H9 (cell line): ENCODE data around the gene MUC4. TPM values are rescaled to one million over a fixed set of nuclear protein-coding genes. Genes with fewer than 3 reads are reported as not detected.

Experiments
- DNase-seq: peaks from one replicate; pipeline ENCODE4 v3.0.0-alpha.2; 2017
- H2AFZ ChIP-seq: one replicate; pipeline ENCODE4 v1.6.1; 2013; ENCODE audit warnings: mild to moderate bottlenecking, low read length, control low read depth, moderate library complexity
- H2AK5ac ChIP-seq: 2 replicates; pipeline ENCODE4 v1.6.1; 2013; ENCODE audit warnings: low read length, control low read depth, mixed read lengths; ENCODE audit not compliant: insufficient read length
- H2BK120ac ChIP-seq: one replicate; pipeline ENCODE4 v1.6.1; 2013; ENCODE audit warnings: low read depth, mild to moderate bottlenecking, low read length, control low read depth, inconsistent platforms; ENCODE audit not compliant: poor library complexity, severe bottlenecking
- H2BK12ac ChIP-seq: 2 replicates; pipeline ENCODE4 v1.6.1; 2013; ENCODE audit warnings: low read length, control low read depth, mixed read lengths, low read depth; ENCODE audit not compliant: insufficient read length
- H2BK15ac ChIP-seq: 2 replicates; pipeline ENCODE4 v1.6.1; 2013; ENCODE audit warnings: low read depth, low read length, control low read depth
- H2BK20ac ChIP-seq: one replicate; pipeline ENCODE4 v1.6.1; 2013; ENCODE audit warnings: low read depth, mild to moderate bottlenecking, low read length, control low read depth, inconsistent platforms; ENCODE audit not compliant: poor library complexity, severe bottlenecking
- H2BK5ac ChIP-seq: 2 replicates; pipeline ENCODE4 v1.6.1; 2013; ENCODE audit warnings: low read length, control low read depth, mixed read lengths; ENCODE audit not compliant: insufficient read length
- H3K14ac ChIP-seq: 2 replicates; pipeline ENCODE4 v1.6.1; 2013; ENCODE audit warnings: low read length, control low read depth; ENCODE audit not compliant: insufficient read depth
- H3K18ac ChIP-seq: 2 replicates; pipeline ENCODE4 v1.6.1; 2013; ENCODE audit warnings: low read depth, mild to moderate bottlenecking, mixed read lengths, low read length, control low read depth; ENCODE audit not compliant: insufficient read length
- H3K23ac ChIP-seq: 2 replicates; pipeline ENCODE4 v1.6.1; 2013; ENCODE audit warnings: low read length, control low read depth, mixed read lengths, low read depth; ENCODE audit not compliant: insufficient read length
- H3K23me2 ChIP-seq: 2 replicates; pipeline ENCODE4 v1.6.1; 2013; ENCODE audit warnings: low read depth, mild to moderate bottlenecking, mixed read lengths, low read length, control low read depth; ENCODE audit not compliant: insufficient read length, poor library complexity, severe bottlenecking
- H3K27ac ChIP-seq: 2 replicates; pipeline ENCODE4 v1.5.1; 2013; ENCODE audit warnings: low read length, control low read depth, mixed read lengths, low read depth; ENCODE audit not compliant: insufficient read length
- H3K27me3 ChIP-seq: 2 replicates; pipeline ENCODE4 v1.6.1; 2013; ENCODE audit warnings: low read length, control low read depth, inconsistent platforms; ENCODE audit not compliant: insufficient read depth
- H3K4ac ChIP-seq: 2 replicates; pipeline ENCODE4 v1.6.1; 2013; ENCODE audit warnings: low read depth, mild to moderate bottlenecking, control low read depth, inconsistent platforms, low read length, moderate library complexity
- H3K4me1 ChIP-seq: 2 replicates; pipeline ENCODE4 v1.6.1; 2013; ENCODE audit warnings: low read length, control low read depth, inconsistent platforms; ENCODE audit not compliant: insufficient read depth
- H3K4me2 ChIP-seq: 2 replicates; pipeline ENCODE4 v1.6.1; 2013; ENCODE audit warnings: low read length, control low read depth, mixed read lengths; ENCODE audit not compliant: insufficient read length, insufficient read depth
- H3K56ac ChIP-seq: 2 replicates; pipeline ENCODE4 v1.6.1; 2013; ENCODE audit warnings: low read depth, mild to moderate bottlenecking, mixed read lengths, low read length, control low read depth; ENCODE audit not compliant: insufficient read length
- H3K79me1 ChIP-seq: 2 replicates; pipeline ENCODE4 v1.6.1; 2013; ENCODE audit warnings: low read depth, mild to moderate bottlenecking, moderate library complexity, low read length, control low read depth, inconsistent platforms; ENCODE audit not compliant: insufficient read depth, poor library complexity, severe bottlenecking
- H3K79me2 ChIP-seq: 2 replicates; pipeline ENCODE4 v1.6.1; 2013; ENCODE audit warnings: low read length, control low read depth, inconsistent platforms; ENCODE audit not compliant: insufficient read depth
- H3K9ac ChIP-seq: 2 replicates; pipeline ENCODE4 v1.6.1; 2013; ENCODE audit warnings: low read length, control low read depth, mixed read lengths; ENCODE audit not compliant: insufficient read length; ENCODE audit errors: extremely low read depth
- H3K9me3 ChIP-seq: one replicate; pipeline ENCODE4 v1.6.1; 2013; ENCODE audit warnings: low read depth, low read length, inconsistent platforms; ENCODE audit not compliant: control insufficient read depth
- H3T11ph ChIP-seq: one replicate; pipeline ENCODE4 v1.6.1; 2013; ENCODE audit warnings: mild to moderate bottlenecking, low read length, control low read depth, inconsistent platforms
- H4K20me1 ChIP-seq: one replicate; pipeline ENCODE4 v1.6.1; 2013; ENCODE audit not compliant: control insufficient read depth, insufficient read length, insufficient read depth
- H4K5ac ChIP-seq: 2 replicates; pipeline ENCODE4 v1.6.1; 2013; ENCODE audit warnings: low read depth, mild to moderate bottlenecking, mixed read lengths, low read length, control low read depth; ENCODE audit not compliant: insufficient read length
- H4K8ac ChIP-seq: replicated peaks from 2 replicates; pipeline ENCODE4 v1.6.1; 2013; ENCODE audit warnings: low read length, control low read depth, mixed read lengths, low read depth; ENCODE audit not compliant: insufficient read length
- H4K91ac ChIP-seq: 2 replicates; pipeline ENCODE4 v1.6.1; 2013; ENCODE audit warnings: low read depth, mild to moderate bottlenecking, moderate library complexity, mixed read lengths, low read length, control low read depth; ENCODE audit not compliant: insufficient read length
- H3K27ac Mint-ChIP-seq, 3 experiments: 2 replicates in 2 of 3; 3 replicates in 1 of 3; pipeline ENCODE4 v1.8.0; 2020 to 2021; ENCODE audit warnings: mixed read lengths in 3 of 3, mild to moderate bottlenecking in 1 of 3, moderate library complexity in 1 of 3
- H3K27me3 Mint-ChIP-seq: 2 replicates; pipeline ENCODE4 v1.8.0; 2021; ENCODE audit warnings: low read depth, mild to moderate bottlenecking, moderate library complexity, mixed read lengths
- H3K36me3 Mint-ChIP-seq, 3 experiments: 2 replicates in 2 of 3; 3 replicates in 1 of 3; pipeline ENCODE4 v1.8.0; 2020 to 2021; ENCODE audit warnings: low read depth in 3 of 3, mixed read lengths in 3 of 3; ENCODE audit not compliant: insufficient read depth in 1 of 3
- H3K4me1 Mint-ChIP-seq, 2 experiments: 2 replicates each; pipeline ENCODE4 v1.8.0; 2020; ENCODE audit warnings: mixed read lengths in 2 of 2
- H3K4me3 Mint-ChIP-seq, 2 experiments: 2 replicates in 1 of 2; 3 replicates in 1 of 2; pipeline ENCODE4 v1.8.0; 2020 to 2021; ENCODE audit warnings: mild to moderate bottlenecking in 2 of 2, mixed read lengths in 2 of 2, moderate library complexity in 1 of 2
- H3K9me3 Mint-ChIP-seq, 2 experiments: 2 replicates in 1 of 2; 3 replicates in 1 of 2; pipeline ENCODE4 v1.8.0; 2020; ENCODE audit warnings: mild to moderate bottlenecking in 2 of 2, mixed read lengths in 2 of 2, moderate library complexity in 1 of 2
- CTCF ChIP-seq: fragments of 200-600 bp; sonication (generic); conservative IDR thresholded peaks from 3 replicates; pipeline ENCODE4 v1.8.0; 2021; ENCODE audit warnings: antibody characterized with exemption, mild to moderate bottlenecking
- WGBS: extraction: QIAGEN DNeasy Blood & Tissue Kit; methylation state at CpG from one replicate; pipeline ENCODE4 v1.1.7; 2013; ENCODE audit warnings: missing lambda C conversion rate, low lambda C conversion rate, mixed read lengths; ENCODE audit not compliant: insufficient read length; ENCODE audit errors: extremely low coverage; 5-methylcytosine and 5-hydroxymethylcytosine counted together
- total RNA-seq: library from RNA; stranded (reverse); gene quantifications from 2 replicates; pipeline ENCODE4 v1.2.1, GENCODE V29; 2021

Gene MUC4
- total RNA-seq, 1 experiment from 2014 or later, result 1.2 TPM

- Mint-ChIP-seq H3K4me3 (no peak overlapping the region; a peak in 1 of 5 replicates), H3K9me3 (no peaks in the 10 kb centered on the region), H3K4me1 (peaks cover 9 to 11% of the 10 kb centered on the region in 2 experiments), H3K27ac (peak overlapping the region in 1 of 3 experiments; percentile 44; a peak in 1 of 7 replicates), H3K36me3 (no peaks in the 10 kb centered on the region), H3K27me3 (peaks cover 4% of the 10 kb centered on the region; the same call in 1 of the 2 replicates)
- Histone ChIP-seq H3K79me1 (no peaks in the 10 kb centered on the region), H3K27me3 (no peaks in the 10 kb centered on the region), H3K27ac (no peak overlapping the region), H3K79me2 (no peaks in the 10 kb centered on the region), H3T11ph (no peak overlapping the region), H4K91ac (no peak overlapping the region), H2BK20ac (no peak overlapping the region), H3K56ac (no peak overlapping the region), H2AK5ac (no peak overlapping the region), H3K14ac (no peak overlapping the region), H3K4me2 (no peak overlapping the region), H3K9ac (no peak overlapping the region), H3K23ac (no peak overlapping the region), H3K4me1 (no peaks in the 10 kb centered on the region), H2BK5ac (no peak overlapping the region), H4K8ac (no peak overlapping the region), H4K20me1 (no peaks in the 10 kb centered on the region), H2BK12ac (no peak overlapping the region), H2BK120ac (no peak overlapping the region), H3K18ac (no peak overlapping the region), H3K4ac (no peak overlapping the region), H3K9me3 (no peaks in the 10 kb centered on the region), H4K5ac (no peak overlapping the region), H2BK15ac (no peak overlapping the region), H3K23me2 (no peaks in the 10 kb centered on the region), H2AFZ (no peak overlapping the region)
- no peak for TF ChIP-seq CTCF
- DNase-seq, result no peak
- no CpG with 5 or more reads among the region's 7 CpGs for WGBS
Observed at GRCh38 chr3:195844671-195845218, 33.0 kb upstream of the MUC4 start.
